ENCODE results near the gene TMEM51. TPM values are rescaled to one million over a fixed set of nuclear protein-coding genes. Genes with fewer than 3 reads are reported as not detected.

The TMEM51 gene
- total and polyA plus RNA-seq, 2 of the 13 experiments (the other 11 are each of a cell fraction or from before 2014, with no cell fraction given), result 12.2 to 22.3 TPM

- TF ChIP-seq ZBED4 (CRISPR knock-in tag; IDR thresholded peaks at IDR 0.05; ENCODE audit: borderline replicate concordance) (peak; percentile 34; the same call in 1 of the 2 replicates), PHF21A (CRISPR knock-in tag; IDR thresholded peaks at IDR 0.05) (peak; percentile 87), ZFX (CRISPR knock-in tag; IDR thresholded peaks at IDR 0.05; ENCODE audit: low read depth) (peak; percentile 80), RBFOX2 (IDR thresholded peaks at IDR 0.05; ENCODE audit: low read depth, low read length) (no peak)
Observed at GRCh38 chr1:15189692-15190370, 36.3 kb downstream of the TMEM51 start (continued).

- H3K9ac ChIP-seq (ENCODE audit: insufficient read depth, low read depth, low read length), result no peak overlapping the region
- FAIRE-seq (no peak), DNase-seq (ENCODE audit: low spot score) (no peak), ATAC-seq (no peak)
- POLR2A ChIA-PET, result interaction anchor here (1.3 to 2.7 kb wide), 2 partner anchors 10 to 39 kb away, joined by 5 to 15 read pairs; no protein-coding TSS in a partner anchor
- CTCF ChIA-PET (ENCODE audit: low intra/inter-chr PET ratio, low total read pairs), result no interaction called here
- intact Hi-C loops (cut with micrococcal nuclease; ENCODE audit: unreplicated experiment), result no loop called here
- H3K4me1 ChIP-seq (ENCODE audit: insufficient read depth, low read length), result peaks cover 70% of the 10 kb centered on the region
- no peak overlapping the region for H3K4me2 ChIP-seq (ENCODE audit: low read depth, low read length)
- peak overlapping the region; percentile 77 for H3K27ac ChIP-seq (ENCODE audit: extremely low read length, insufficient read depth, low read length)
- no peak overlapping the region for H3K4me3 ChIP-seq (replicated peaks in 1 of 3; ENCODE audit: insufficient read depth in 1 of 3, low read depth in 2 of 3, low read length in 3 of 3)
- no peaks in the 10 kb centered on the region for H3K27me3 ChIP-seq (ENCODE audit: control insufficient read depth in 1 of 2, insufficient read depth in 2 of 2, low read length in 2 of 2)
- 89% methylated on average over 7 of the region's 8 CpGs for WGBS (ENCODE audit: low lambda C conversion rate)
- peaks cover 66% of the 10 kb centered on the region for H3K79me2 ChIP-seq (ENCODE audit: insufficient read depth, low read length)
- H3K36me3 ChIP-seq (replicated peaks in 1 of 2; ENCODE audit: control insufficient read depth in 1 of 2, insufficient read depth in 2 of 2, low read length in 2 of 2), result peaks cover 3 to 31% of the 10 kb centered on the region in 2 experiments; a peak in 4 of 5 replicates
- H4K20me1 ChIP-seq (ENCODE audit: insufficient read depth, low read length), result peaks cover 25% of the 10 kb centered on the region
- H3K9me3 ChIP-seq (ENCODE audit: low read length), result no peaks in the 10 kb centered on the region
- no TSS peak for BruUV-seq (replicated peaks)
- in situ Hi-C loops (cut with HindIII; ENCODE audit: extremely low pct_ligation_motif_present, low pct_unique_long_range_greater_than_20kb), result no loop called here
- no peak overlapping the region for H2AFZ ChIP-seq (ENCODE audit: low read length)
- TF ChIP-seq ZNF234 (CRISPR knock-in tag; conservative IDR thresholded peaks at IDR 0.05) (no peak), SKI (IDR thresholded peaks at IDR 0.05; ENCODE audit: partially characterized antibody) (no peak), ZBTB33 (CRISPR knock-in tag; IDR thresholded peaks at IDR 0.05) (no peak), ZNF232 (CRISPR knock-in tag; IDR thresholded peaks at IDR 0.05; ENCODE audit: borderline replicate concordance) (no peak), HDAC6 (IDR thresholded peaks at IDR 0.05; ENCODE audit: low read depth, low read length) (no peak), ZNF574 (CRISPR knock-in tag; IDR thresholded peaks at IDR 0.05) (no peak)
- TF ChIP-seq, protein P1, sequence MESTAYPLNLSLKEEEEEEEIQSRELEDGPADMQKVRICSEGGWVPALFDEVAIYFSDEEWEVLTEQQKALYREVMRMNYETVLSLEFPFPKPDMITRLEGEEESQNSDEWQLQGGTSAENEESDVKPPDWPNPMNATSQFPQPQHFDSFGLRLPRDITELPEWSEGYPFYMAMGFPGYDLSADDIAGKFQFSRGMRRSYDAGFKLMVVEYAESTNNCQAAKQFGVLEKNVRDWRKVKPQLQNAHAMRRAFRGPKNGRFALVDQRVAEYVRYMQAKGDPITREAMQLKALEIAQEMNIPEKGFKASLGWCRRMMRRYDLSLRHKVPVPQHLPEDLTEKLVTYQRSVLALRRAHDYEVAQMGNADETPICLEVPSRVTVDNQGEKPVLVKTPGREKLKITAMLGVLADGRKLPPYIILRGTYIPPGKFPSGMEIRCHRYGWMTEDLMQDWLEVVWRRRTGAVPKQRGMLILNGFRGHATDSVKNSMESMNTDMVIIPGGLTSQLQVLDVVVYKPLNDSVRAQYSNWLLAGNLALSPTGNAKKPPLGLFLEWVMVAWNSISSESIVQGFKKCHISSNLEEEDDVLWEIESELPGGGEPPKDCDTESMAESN (CRISPR knock-in tag; conservative IDR thresholded peaks at IDR 0.05), result no peak
Observed at GRCh38 chr1:15191267-15191666, 37.7 kb downstream of the TMEM51 start.
